Measurements from ENCODE around the gene EXOC7.

EXOC7 gene

DNA sequence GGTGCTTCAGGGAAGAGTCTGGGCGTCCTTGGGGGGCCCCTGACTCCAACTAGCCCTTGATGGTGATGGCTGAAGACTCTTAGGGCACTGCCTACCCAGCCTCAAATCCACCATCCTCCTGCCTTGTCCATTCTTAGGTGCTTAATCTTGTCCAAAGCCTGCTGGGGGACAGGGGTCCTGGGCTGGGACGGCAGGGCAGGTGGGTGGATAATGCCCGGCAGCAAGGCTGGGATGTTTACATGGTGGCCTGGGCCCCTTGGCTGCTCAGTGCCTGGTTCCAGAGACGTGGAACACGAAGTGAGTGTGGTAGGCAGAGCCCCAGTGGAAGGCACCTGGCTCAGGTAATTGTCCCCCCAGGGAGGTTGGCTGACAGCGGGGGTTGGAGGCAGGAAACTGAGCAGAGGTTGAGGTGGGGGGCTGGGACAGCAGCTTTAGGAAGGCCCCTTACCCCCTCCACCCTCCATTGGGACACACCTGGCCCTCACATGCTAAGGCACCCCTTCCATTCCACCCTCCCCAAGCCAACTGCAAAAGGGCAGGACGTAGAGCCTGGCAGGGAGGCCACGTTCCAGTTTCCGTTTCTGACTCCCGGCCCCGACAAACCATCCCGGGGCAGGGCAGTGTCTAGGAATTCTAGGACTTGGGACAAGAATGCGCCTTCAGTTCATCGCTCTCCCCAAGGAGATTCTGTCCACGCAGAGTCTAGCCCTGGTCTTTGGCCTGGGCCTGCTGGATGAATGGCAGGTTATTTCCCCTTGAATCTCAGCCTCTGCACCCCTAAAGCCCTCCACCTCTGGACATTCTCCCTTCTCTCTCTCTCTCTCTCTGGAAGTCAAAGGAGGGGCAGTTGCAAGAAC is 35.5 kb upstream of the EXOC7 start:
- no peak for DNase-seq (ENCODE audit: low read depth in 2 of 2)

- DNase-seq (ENCODE audit: low read depth in 2 of 2): no peak
Observed at GRCh38 chr17:76138234-76138895, 34.8 kb upstream of the EXOC7 start.

DNA sequence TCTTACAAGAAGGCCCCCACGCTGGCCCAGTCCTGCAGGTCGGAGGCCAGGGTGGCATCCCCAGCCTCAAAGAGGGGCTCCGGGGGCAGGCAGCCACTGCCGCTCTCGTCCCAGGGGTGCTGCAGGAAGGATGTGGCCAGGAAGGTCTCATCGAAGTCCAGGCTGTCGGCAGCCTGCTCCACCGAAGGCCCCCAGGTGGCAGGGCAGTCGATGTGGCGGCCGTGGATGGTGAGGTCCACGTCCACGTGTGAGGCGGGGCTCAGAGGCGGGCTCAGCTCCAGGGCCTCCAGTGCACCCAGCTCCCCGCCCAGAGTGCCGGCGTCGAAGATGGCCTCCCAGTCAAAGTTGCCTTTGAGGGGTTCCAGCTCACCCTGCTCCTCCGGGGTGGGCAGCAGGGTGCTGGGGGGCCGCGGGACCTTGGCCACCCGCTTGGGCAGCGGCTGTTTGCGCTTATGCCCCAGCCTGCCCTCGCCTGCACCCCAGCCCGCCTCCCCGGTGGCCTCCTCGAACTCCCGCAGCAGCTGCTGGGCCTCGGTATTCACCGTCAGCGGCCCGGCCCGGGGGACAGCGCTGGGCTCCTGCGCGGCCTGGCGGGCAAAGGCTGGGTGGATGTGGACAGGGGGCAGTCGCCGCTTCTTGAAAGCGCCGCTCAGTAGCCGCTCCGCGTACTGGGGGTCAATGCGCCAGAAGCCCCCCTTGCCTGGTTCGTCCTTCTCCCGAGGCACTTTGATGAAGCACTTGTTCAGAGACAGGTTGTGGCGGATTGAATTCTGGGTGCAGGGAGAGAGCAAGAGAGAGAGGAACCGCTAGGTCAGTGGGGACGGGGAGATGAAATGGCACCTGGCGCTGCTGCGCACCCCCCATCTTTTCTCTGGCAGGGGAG is 34.0 kb upstream of the EXOC7 start:
- no peak for DNase-seq (ENCODE audit: low read depth in 2 of 2)

DNA sequence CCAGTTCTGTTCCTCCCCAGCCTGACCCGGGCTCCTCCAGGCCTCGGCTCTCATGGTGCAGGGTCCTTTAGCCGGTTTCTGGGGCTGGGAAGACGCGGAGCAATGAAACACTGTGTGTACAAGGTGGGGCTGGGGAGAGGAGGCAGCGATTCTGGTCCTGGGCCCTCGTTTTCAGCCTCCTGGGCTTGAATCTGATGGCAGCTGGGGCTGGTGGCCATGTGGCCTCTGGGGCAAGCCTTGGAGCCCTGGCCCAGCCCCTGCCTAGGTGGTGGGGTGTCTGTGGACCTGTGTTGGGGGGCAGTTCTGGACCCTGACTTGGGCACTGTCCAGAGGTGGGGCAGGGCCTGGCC is 33.4 kb upstream of the EXOC7 start:
- no peak for DNase-seq (ENCODE audit: low read depth in 2 of 2)

DNA sequence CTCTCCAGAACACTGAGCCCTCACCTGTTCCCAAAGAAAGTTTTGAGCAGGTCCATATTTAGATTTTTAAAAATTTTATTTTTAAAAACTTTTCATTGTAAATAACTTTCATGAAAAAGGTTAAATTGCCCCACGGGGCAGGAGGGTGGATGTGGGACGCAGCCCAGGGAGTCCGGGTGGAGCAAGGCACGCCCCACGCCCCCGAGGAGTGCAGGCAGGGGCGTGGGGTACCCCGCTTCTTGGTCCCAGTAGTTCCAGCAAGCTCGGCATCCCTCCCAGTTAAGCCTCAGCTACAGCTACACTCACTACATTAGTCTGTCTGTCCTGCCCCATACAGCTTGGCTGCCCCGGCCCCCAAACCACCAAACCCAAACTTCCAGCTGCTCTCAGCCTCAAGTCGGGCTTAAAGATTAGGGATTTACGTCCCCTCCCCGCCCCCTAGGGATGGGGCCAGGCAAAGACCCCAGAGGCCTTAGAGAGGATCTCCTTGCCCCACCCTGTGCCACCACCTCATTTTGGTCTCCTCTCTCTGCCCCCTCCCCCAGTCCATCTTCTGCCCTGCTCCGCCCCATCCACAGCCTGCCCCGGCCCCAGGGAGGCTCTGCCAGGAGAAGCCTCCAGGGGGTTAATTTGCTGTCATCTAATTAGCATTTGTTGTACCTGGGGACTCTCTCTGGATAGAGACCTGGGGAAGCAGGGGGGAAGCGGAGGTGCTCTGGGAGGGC is 32.9 kb upstream of the EXOC7 start:
- no peak for DNase-seq (ENCODE audit: low read depth in 2 of 2)

GRCh38 chr17:76135810-76136188 is 32.2 kb upstream of the EXOC7 start:
- DNase-seq (ENCODE audit: low read depth in 2 of 2): no peak

GRCh38 chr17:76134911-76135809 is 31.6 kb upstream of the EXOC7 start:
- no peak for DNase-seq (ENCODE audit: low read depth in 2 of 2)

GRCh38 chr17:76132574-76133338 is 29.2 kb upstream of the EXOC7 start:
- no peak for DNase-seq (ENCODE audit: low read depth in 2 of 2)

DNA sequence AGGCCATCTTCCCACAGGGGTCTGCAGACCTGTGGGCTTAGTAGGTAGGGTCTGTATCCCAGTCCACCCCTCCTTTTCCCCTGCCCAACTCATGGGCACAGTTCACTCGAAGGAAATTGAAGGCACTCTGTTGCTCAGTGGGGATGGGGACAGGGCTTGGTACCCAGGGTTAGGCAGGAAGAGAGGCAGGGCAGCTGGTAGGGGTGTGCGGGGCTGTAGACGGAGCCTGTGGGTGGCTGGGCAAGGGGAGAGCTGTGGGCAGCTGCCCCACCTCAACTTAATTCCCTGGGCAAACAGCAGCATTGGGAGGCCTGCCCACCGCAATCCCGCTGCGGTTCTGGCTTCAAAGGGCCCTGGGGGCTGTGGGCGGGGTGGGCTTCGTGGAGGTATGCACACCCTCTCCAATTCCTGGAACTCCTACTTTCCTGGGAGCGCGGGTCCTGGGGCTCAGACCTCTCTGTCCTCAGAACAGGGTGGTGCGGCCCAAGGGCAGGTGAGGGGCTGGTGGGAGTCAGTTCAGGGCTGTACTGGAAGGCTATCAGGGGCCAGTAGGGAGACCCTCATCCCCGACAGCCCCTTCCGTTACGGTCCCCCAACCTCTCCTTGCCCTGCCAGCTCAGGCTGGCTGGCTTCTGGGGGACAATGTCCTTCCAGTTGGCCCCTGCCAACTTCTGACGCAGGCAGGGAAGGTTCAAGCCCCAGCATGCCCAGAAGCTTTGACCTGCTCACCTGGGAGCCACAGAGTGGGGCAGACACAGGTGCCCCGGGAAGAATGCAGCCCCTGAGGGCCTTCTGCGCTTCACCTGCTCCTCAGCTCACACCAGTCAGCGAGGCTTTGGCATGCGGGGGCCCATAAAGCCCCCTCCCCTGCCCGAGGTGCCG is 28.3 kb upstream of the EXOC7 start:
- no peak for DNase-seq (ENCODE audit: low read depth in 2 of 2)

DNA sequence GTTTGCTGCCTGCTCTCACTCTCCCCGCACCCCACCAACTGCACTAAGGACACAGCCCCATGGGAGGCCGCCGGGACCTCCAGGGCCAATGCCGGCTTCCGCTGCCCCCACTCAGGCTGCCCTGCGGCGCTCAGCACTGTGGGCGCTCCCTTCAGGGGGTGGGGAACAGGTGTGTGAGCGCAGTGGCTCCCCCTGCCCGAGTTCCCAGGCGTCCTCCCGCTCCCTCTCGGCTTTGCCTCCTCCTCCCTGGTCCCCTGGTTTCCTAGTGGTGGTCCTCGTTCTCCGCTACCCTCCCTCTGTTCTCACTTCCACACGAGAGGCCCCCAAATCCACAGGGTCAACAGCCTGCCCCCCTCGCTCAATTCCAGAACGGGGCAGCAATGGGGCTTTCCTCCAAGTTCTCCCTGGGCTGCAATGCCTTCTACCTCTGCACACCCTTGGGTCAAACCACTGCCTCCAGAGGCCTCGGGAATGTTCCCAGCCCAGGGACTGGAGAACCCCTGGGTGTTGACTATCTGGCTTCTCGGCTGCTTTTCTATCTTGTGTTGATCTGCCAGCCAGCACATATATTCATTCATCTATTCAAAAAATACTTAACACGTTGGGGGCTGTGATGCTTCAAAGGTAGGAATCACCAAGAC is 27.6 kb upstream of the EXOC7 start:
- no peak for DNase-seq (ENCODE audit: low read depth in 2 of 2)

DNA sequence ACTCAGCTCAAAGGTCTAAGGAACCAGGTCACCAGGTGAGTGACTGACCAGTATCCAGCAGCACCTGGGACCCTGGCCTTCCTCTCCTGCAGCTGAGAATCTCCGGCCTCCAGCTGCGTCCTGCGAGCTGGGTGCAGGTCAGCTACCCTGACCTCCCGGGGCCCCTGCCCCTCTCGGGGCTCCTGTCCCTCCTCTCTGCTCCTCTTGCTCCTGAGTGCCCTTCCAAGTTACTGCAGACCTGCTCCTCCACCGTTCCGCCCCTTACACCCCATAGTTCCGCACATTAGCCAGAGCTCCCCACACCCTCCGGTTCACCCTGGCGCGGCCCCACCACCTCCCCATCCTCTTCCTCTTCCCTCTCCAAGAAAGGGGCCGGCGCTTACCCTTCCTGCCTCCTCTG is 26.9 kb upstream of the EXOC7 start:
- DNase-seq (ENCODE audit: low read depth in 2 of 2): no peak

DNA sequence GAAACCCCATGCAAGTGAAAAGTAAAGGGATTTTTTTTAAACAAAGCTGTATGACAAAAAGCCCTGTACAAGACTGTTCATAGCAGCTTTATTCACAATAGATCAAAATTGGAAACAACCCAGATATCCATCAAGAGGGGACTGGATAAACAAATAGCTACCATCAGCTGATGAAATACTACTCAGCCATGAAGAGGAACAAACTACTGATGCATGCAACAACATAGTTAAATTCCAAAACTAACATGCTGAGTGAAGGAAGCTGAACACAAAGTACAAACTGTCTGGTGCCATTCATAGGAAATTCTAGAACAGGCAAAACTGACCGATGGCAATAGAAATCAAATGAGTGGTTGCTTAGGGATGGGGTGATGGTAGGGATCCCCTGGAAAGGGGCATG is 22.3 kb upstream of the EXOC7 start:
- DNase-seq (ENCODE audit: low read depth in 2 of 2): no peak

GRCh38 chr17:76125391-76125675 is 21.7 kb upstream of the EXOC7 start:
- DNase-seq (ENCODE audit: low read depth in 2 of 2): no peak

- no peak for DNase-seq (ENCODE audit: low read depth in 2 of 2)
Observed at GRCh38 chr17:76124582-76125390, 21.2 kb upstream of the EXOC7 start.

DNA sequence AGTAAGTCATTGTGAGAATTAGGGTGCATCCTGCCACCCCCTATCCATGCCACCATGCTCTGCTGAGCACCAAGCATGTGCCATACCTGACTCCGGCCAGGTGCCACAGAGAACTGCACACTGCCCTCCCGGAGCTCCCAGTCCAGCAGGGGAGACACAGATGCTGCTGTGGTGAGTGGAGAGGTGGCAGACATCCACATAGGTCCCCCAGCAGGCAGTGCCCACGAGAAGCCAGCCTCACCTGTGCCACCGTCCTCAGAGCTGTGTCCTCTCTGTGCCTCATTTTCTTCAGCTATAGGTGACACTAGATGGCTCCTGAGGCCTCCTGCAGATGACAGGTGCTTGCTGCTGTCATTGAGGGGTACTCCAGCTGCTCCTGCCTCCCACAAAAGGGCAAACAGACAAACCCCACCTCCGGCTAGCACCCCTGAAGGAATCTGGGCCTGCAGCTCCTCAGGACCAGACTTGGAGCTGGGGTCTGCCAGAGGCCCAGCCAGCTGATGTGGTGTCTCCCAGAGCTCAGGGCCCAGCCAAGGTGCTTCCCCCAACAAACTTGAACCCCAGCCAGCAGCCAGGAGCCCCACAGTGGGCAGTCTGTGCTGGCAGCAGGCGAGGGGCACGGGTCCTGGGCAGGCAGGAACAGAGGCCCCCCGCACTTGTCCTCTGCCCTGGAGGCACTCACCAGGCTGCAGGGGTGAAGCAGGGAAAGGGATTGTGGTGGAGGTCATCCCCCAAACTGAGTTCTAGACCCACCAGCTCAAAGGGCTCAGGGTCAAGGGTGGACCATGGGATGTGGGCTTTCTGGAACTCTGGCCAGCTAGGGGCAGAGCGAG is 20.4 kb upstream of the EXOC7 start:
- no peak for DNase-seq (ENCODE audit: low read depth in 2 of 2)

GRCh38 chr17:76123191-76123499 is 19.6 kb upstream of the EXOC7 start:
- DNase-seq (ENCODE audit: low read depth in 2 of 2): no peak

Measured in fibroblast of skin of left biceps (primary cell).